ENCODE data around the gene GZMH. TPM values are rescaled to one million over a fixed set of nuclear protein-coding genes. Genes with fewer than 3 reads are reported as not detected.

The GZMH gene
- total RNA-seq, 1 donor from 2014 or later = not detected

DNA sequence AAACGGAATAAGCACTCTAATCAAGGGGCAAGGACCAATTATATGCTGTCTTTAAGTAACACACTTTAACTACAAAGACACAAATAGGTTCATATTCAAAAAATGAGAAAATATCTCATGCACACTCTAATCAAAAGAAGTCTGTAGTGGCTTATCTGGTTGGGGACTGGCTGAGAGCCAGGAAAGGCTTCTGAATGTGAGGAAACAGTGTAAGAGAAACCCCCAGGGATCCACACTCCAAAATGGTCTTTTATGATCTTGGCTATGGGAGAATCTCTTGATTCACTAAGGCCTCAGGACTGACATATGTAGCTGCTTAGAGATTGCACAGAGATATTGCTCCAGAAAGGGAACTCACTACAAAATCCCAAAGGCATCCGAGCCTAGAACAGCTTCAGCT, 43.7 kb downstream of the GZMH start:
- peaks cover 24% of the 10 kb centered on the region for H3K9me3 Mint-ChIP-seq (ENCODE audit: low read depth)
- no peak overlapping the region for H3K4me3 Mint-ChIP-seq (ENCODE audit: unreplicated experiment)
- peaks cover 5% of the 10 kb centered on the region for H3K27me3 Mint-ChIP-seq (ENCODE audit: low read depth)
- DNase-seq (ENCODE audit: low spot score) = no peak
- no peaks in the 10 kb centered on the region for H3K36me3 Mint-ChIP-seq (ENCODE audit: low read depth)
- TF ChIP-seq, protein P1, sequence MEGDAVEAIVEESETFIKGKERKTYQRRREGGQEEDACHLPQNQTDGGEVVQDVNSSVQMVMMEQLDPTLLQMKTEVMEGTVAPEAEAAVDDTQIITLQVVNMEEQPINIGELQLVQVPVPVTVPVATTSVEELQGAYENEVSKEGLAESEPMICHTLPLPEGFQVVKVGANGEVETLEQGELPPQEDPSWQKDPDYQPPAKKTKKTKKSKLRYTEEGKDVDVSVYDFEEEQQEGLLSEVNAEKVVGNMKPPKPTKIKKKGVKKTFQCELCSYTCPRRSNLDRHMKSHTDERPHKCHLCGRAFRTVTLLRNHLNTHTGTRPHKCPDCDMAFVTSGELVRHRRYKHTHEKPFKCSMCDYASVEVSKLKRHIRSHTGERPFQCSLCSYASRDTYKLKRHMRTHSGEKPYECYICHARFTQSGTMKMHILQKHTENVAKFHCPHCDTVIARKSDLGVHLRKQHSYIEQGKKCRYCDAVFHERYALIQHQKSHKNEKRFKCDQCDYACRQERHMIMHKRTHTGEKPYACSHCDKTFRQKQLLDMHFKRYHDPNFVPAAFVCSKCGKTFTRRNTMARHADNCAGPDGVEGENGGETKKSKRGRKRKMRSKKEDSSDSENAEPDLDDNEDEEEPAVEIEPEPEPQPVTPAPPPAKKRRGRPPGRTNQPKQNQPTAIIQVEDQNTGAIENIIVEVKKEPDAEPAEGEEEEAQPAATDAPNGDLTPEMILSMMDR (IDR thresholded peaks at IDR 0.05) = no peak
- no peaks in the 10 kb centered on the region for H3K4me1 Mint-ChIP-seq (ENCODE audit: low read depth)
- no peak overlapping the region for H3K27ac Mint-ChIP-seq (ENCODE audit: unreplicated experiment)

DNA sequence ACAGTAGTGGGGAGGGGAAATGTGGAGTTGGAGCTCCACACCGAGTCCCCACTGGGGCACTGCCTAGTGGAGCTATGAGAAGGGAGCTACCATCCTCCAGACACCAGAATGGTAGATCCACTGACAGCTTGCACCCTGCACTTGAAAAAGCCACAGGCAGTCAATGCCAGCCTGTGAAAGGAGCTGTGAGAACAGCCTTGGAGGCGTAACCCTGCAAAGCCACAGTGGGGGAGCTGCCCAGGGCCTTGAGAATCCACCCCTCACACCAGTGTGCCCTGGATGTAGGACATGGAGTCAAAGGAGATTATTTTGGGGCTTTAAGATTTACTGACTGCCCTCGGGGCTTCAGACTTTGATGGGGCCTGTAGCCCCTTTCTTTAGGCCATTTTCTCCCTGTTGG, 46.0 kb downstream of the GZMH start:
- TF ChIP-seq, protein P1 (IDR thresholded peaks at IDR 0.05) = no peak
- Mint-ChIP-seq H3K27me3 (ENCODE audit: low read depth) (no peaks in the 10 kb centered on the region), H3K4me3 (ENCODE audit: unreplicated experiment) (no peak overlapping the region), H3K4me1 (ENCODE audit: low read depth) (no peaks in the 10 kb centered on the region), H3K9me3 (ENCODE audit: low read depth) (peaks cover 24% of the 10 kb centered on the region), H3K27ac (ENCODE audit: unreplicated experiment) (no peak overlapping the region), H3K36me3 (ENCODE audit: low read depth) (no peaks in the 10 kb centered on the region)
- no peak for DNase-seq (ENCODE audit: low spot score)

DNA sequence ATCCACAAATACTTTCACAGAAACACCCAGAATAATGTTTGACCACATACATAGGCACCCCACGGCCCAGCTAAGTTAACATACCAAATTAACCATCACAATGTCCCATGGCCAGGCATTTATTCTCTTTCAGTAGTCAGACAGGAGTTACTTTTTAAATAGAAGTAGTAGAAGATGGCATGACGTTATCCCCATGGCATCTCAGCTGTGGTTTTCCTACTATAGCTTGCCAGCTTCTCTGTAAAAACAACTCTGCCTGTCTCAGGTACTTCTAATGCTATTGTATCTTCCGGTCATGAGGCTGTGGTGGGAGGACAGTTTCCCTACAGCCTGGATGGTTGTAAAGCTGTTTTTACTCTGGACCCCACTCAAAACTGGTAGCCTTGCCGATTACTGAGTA, 52.7 kb downstream of the GZMH start:
- Mint-ChIP-seq H3K4me1 (ENCODE audit: low read depth) (peaks cover 4% of the 10 kb centered on the region), H3K27me3 (ENCODE audit: low read depth) (peaks cover 2% of the 10 kb centered on the region), H3K4me3 (ENCODE audit: unreplicated experiment) (no peak overlapping the region), H3K36me3 (ENCODE audit: low read depth) (no peaks in the 10 kb centered on the region), H3K27ac (ENCODE audit: unreplicated experiment) (no peak overlapping the region), H3K9me3 (ENCODE audit: low read depth) (peaks cover 3% of the 10 kb centered on the region)
- TF ChIP-seq, protein P1 (IDR thresholded peaks at IDR 0.05) = no peak
- DNase-seq (ENCODE audit: low spot score) = no peak

Other genes with a start within 250 kb of the GZMH start
- 93.4 to 99.2 TPM (median 97.7 TPM) in 3 replicates for gene NFATC4, start 241.5 kb downstream of the GZMH start, total RNA-seq
- gene NYNRIN, start 210.7 kb downstream of the GZMH start, total RNA-seq = 20.0 to 32.1 TPM (median 21.0 TPM) in 3 replicates
- 5.2 to 6.1 TPM (median 5.5 TPM) in 3 replicates for gene CBLN3, start 180.0 kb downstream of the GZMH start, total RNA-seq
- 44.4 to 53.8 TPM (median 53.7 TPM) in 3 replicates for gene KHNYN, start 179.7 kb downstream of the GZMH start, total RNA-seq
- gene SDR39U1, start 166.9 kb downstream of the GZMH start, total RNA-seq = 34.6 to 52.9 TPM (median 35.3 TPM) in 3 replicates
- gene CMA1, start 101.4 kb downstream of the GZMH start, total RNA-seq = not detected in 3 replicates
- gene CTSG, start 33.4 kb downstream of the GZMH start, total RNA-seq = not detected in 3 replicates
- not detected in 3 replicates for gene GZMB, start 24.5 kb upstream of the GZMH start, total RNA-seq